Measurements from ENCODE around the gene NEMF.

- no peak for TF ChIP-seq CTCF (optimal IDR thresholded peaks at IDR 0.05 in 1 of 3, IDR thresholded peaks at IDR 0.05 in 1 of 3, conservative IDR thresholded peaks at IDR 0.05 in 1 of 3; ENCODE audit: extremely low read depth in 1 of 3, insufficient read depth in 2 of 3, low read length in 3 of 3)
- TF ChIP-seq EZH2 (IDR thresholded peaks at IDR 0.05; ENCODE audit: low read length): no peak
Measured at GRCh38 chr14:49774106-49774505, 78.5 kb downstream of the NEMF start.

All from keratinocyte (primary cell).